ENCODE data around the gene C11orf87. TPM values are rescaled to one million over a fixed set of nuclear protein-coding genes. Genes with fewer than 3 reads are reported as not detected.

C11orf87 gene
- 1.1 TPM for polyA plus RNA-seq (2013, experiment 1 of 2; ENCODE audit: insufficient read length)
- polyA plus RNA-seq (2013, experiment 2 of 2; ENCODE audit: insufficient read length): 1.00 TPM

- DNase-seq: no peak
Measured at GRCh38 chr11:109421981-109422869, at the start of gene C11orf87. Gene C11orf87, plus strand, starts transcription at chr11:109422190. Its CDS starts 1,444 bp downstream, at chr11:109423634.

- no peak for DNase-seq
Measured at GRCh38 chr11:109374032-109374431, 48.0 kb upstream of the C11orf87 start.

GRCh38 chr11:109374441-109374840 is 47.5 kb upstream of the C11orf87 start:
- no peak for DNase-seq

DNA sequence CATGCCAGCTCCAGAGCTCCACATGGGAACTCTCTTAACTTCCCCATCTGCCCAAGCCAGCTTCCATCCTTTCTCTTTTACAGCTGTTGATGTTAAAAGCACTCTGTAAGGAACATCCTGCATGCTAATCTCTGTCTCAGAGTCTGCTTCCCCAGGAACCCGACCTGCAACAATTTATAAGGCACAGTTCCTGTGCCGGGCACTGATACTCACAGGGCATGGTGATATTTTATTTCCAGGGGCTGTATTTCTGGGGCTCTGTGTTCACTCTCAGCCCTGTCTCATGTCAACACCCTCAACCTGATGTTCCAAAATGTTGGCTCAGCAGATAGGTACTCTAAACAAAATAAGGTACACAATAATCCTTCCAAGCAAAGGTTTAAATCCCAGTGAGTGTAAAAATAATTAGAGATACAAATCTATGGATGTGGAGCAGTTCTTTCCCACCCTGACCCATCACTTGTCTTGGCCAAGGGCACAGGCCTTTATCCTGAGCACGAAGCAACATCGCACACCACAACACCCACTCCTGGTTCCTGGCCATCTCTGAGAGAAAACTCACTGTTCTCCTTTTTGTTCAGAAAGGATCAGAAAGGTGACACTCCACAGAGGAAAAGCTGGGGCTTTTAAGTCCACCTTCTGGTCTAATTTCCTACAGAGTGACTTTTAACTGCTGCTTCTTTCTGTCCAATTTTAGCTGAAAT is 44.8 kb upstream of the C11orf87 start:
- DNase-seq: no peak

- DNase-seq: no peak
Measured at GRCh38 chr11:109378034-109378433, 44.0 kb upstream of the C11orf87 start.

DNA sequence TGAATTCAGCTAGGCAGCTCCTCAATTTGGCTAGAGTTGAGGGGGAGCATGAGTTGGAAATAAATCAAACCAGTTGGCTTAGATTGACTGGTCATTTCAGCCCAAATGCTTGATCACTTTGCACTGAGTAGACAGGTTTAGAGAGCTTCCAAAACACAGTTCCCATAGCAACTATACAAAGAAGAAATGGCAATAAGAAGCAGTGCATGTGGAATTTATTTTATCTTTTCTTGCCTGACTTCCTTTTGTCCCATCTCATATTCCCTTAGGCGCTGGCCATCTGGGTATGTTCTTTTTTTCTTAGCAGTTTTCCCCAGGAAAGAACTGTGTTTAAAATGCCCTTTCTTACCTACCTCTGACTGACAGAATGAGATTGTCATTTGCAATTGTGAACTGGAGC is 38.7 kb upstream of the C11orf87 start:
- no peak for DNase-seq

DNA sequence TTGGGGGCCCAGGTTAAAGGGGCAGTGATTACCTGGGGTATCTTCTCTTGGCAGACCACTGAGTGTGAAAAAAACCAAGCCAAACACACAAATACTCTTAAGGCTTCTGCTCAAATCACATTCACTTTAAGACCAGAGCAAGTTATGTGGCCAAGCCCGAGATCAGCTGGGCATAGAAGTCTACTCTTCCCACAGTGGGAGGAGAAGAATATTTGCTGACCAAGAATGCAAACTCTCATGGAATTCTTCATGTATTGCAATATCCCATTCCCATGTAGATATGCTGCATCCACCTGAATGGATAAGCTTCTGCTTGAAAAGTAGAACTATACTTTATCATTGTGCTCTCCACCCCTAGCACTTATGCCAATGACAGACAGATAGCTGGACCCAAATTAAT is 37.1 kb upstream of the C11orf87 start:
- no peak for DNase-seq

- DNase-seq: no peak
Measured at GRCh38 chr11:109388982-109389381, 33.0 kb upstream of the C11orf87 start.

GRCh38 chr11:109390752-109391151 is 31.2 kb upstream of the C11orf87 start:
- no peak for DNase-seq

DNA sequence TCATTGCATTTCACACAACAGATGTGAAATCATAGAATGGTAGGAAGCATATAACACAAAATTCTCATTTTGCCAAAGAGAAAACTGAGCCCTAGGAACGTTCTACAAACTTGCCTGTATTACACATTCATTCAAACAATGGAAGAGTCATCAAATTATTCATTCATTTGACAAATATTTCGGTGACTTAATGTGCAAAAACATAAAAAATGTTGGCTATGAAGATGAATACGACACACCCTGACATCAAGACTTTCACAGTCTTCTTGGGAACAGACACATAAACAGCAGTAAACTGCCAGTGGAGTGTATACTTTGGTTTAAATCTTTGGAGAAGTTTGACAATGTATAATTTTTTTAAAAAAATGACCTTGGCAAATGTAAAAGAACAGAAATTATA is 20.4 kb upstream of the C11orf87 start:
- DNase-seq: peak; percentile 44

DNA sequence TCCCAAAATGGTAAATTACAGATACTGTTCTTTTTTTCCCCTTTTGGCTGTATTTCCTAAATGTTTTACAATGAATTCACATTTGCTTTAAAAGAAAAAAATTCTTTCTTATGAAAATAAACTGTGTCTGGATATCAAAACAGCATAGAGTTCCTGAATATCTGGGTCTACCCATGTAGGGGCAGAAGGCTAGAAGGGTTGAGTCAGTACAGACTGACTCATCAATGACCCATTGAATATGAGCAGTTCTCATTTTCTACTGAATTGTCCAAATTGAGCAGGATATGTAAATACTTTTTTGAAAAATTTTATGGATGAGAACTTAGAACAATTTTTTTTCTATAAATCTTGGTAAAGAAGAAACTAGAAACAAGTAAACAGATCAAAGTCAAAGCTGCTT is 16.3 kb upstream of the C11orf87 start:
- DNase-seq: peak; percentile 74

DNA sequence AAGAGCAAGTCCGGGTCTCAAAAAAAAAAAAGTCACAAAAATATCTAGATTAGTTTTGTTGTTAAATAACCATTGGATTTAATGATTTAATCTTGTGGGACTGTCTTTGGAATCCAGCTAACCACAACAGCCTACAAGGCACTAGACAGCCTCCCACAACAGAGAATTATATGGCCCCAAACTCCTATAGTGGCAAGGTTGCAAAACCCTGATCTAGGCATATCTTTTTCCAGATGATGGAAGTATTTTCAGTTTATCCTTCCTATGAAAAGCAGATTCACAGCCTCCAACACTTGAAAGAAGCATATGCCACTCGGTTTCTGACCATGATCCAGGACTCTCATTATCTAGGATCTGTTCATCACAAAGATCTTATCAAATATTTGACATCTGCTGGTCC is 5.4 kb upstream of the C11orf87 start:
- no peak for DNase-seq

DNA sequence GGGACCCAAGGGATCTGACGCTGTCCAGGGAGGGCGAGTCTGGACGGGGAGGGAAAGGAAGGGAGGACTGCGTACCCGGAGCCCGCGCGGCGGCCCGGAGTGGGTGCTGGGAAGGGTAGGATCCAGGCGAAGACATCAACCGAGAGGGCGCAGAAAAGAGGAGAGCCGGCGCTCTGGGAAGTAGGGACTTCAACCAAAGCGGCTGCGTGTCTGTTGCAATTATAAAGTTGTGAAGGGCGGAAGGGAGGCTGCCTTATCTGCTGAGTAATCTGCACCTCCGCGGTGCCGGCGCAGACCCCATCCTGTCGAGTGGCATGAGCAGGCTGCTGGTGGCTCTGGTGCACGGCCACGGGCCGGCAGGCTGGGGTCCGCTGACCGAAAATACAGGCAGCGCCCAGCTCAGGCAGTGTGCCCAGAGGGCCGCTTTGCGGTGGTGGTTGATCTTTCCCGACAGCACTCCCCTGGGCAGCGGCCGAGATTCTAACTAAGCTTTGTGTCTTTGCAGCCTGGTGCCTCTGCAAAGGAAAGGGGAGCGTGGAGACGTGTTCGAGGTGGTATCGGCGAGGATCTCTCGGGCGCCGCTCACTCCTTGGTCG is 978 bp downstream of the C11orf87 start:
- peak; percentile 35 for DNase-seq

- no peak for DNase-seq
Measured at GRCh38 chr11:109423466-109424190, 1.6 kb downstream of the C11orf87 start.

- DNase-seq: no peak
Measured at GRCh38 chr11:109424901-109425300, 2.9 kb downstream of the C11orf87 start.

DNA sequence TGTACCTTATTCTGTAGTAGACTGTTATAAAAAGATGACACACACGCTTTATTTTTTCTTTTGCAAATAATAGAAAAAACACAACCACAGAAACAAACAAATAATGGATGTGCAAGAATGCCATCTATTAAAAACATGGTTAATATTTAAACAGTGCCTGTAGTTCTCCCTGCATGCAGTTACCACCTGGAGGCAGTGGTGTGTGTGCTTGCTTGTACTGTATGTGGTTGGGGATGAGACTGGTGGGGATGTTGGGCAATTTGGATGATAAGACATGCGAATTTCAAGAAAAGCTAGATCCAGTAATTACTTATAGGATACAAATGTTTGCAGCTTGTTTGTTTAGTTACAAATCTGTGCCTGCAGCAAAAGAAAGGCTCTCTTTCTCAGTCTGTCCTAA is 3.6 kb downstream of the C11orf87 start:
- DNase-seq: no peak

GRCh38 chr11:109426442-109427240 is 4.7 kb downstream of the C11orf87 start:
- peak; percentile 56 for DNase-seq

GRCh38 chr11:109432105-109432504 is 10.1 kb downstream of the C11orf87 start:
- DNase-seq: peak; percentile 69

- no peak for DNase-seq
Measured at GRCh38 chr11:109433753-109434256, 11.8 kb downstream of the C11orf87 start.

- no peak for DNase-seq
Measured at GRCh38 chr11:109435121-109435742, 13.2 kb downstream of the C11orf87 start.

DNA sequence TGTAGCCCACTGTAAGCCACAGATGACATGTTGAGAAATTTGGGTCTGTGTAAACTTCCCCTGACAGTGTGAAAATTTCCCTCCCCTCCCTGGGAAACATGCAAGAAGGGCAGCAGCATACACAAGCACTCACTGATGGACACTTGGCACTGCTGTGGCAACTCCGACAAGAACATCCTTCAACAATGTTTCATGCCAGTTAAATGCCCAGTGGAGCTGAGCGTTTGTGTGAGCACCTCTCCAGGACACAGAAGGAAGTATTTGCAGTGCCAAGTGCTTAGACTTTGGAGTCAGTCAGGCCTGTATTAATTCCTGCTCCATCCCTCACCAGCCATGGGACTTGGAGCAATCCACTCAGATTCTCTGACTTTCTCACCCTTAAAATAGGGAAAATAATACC is 17.7 kb downstream of the C11orf87 start:
- DNase-seq: no peak
